OCI-LY1 (cell line): Measurements from ENCODE around the gene PANK4.

Experiments used
- CTCF ChIP-seq: fragments of 200-600 bp; sonication (generic), shearing (Covaris generic); IDR thresholded peaks from 2 replicates; pipeline ENCODE4 v1.5.1; 2017; ENCODE audit warnings: mild to moderate bottlenecking, antibody characterized with exemption, low read length, moderate library complexity, mixed read lengths
- EZH2 ChIP-seq: fragments of 200-600 bp; sonication (generic), shearing (Covaris generic); IDR thresholded peaks from 2 replicates; pipeline ENCODE4 v1.8.0; 2017; ENCODE audit warnings: borderline replicate concordance, mixed run types, mild to moderate bottlenecking, antibody characterized with exemption, low read length, moderate library complexity, mixed read lengths

- TF ChIP-seq CTCF (no peak), EZH2 (no peak)
Observed at GRCh38 chr1:2474933-2475371, 51.4 kb downstream of the PANK4 start.
